ENCODE results near the gene CLCN4.
A peak's percentile ranks its signal among the peaks of the same experiment; 100 is the strongest.

CLCN4 gene

GRCh38 chrX:10197279-10198210 is 40.8 kb downstream of the CLCN4 start:
- no peak for DNase-seq (ENCODE audit: low spot score)

- no peak for DNase-seq (ENCODE audit: low spot score)
These were observed 41.5 kb downstream of the CLCN4 start for GRCh38 chrX:10198254-10198653.

GRCh38 chrX:10199212-10199611 is 42.4 kb downstream of the CLCN4 start:
- no peak for DNase-seq (ENCODE audit: low spot score)

- no peak for DNase-seq (ENCODE audit: low spot score)
These were observed 46.8 kb downstream of the CLCN4 start for GRCh38 chrX:10203617-10204016.

- DNase-seq (ENCODE audit: low spot score), result no peak
These were observed 49.5 kb downstream of the CLCN4 start for GRCh38 chrX:10206317-10206716.

- DNase-seq (ENCODE audit: low spot score), result peak; percentile 12
These were observed 51.6 kb downstream of the CLCN4 start for GRCh38 chrX:10208281-10208856.

GRCh38 chrX:10208953-10209352 is 52.2 kb downstream of the CLCN4 start:
- no peak for DNase-seq (ENCODE audit: low spot score)

GRCh38 chrX:10212395-10212794 is 55.6 kb downstream of the CLCN4 start:
- no peak for DNase-seq (ENCODE audit: low spot score)

- DNase-seq (ENCODE audit: low spot score), result no peak
These were observed 56.9 kb downstream of the CLCN4 start for GRCh38 chrX:10213716-10214115.

GRCh38 chrX:10216208-10216607 is 59.4 kb downstream of the CLCN4 start:
- DNase-seq (ENCODE audit: low spot score), result no peak

GRCh38 chrX:10217198-10217597 is 60.4 kb downstream of the CLCN4 start:
- DNase-seq (ENCODE audit: low spot score), result no peak

- no peak for DNase-seq (ENCODE audit: low spot score)
These were observed 64.9 kb downstream of the CLCN4 start for GRCh38 chrX:10221651-10222050.

GRCh38 chrX:10223276-10223675 is 66.5 kb downstream of the CLCN4 start:
- DNase-seq (ENCODE audit: low spot score), result no peak

- no peak for DNase-seq (ENCODE audit: low spot score)
These were observed 67.0 kb downstream of the CLCN4 start for GRCh38 chrX:10223781-10224180.

- DNase-seq (ENCODE audit: low spot score), result no peak
These were observed 73.4 kb downstream of the CLCN4 start for GRCh38 chrX:10230222-10230621.

- DNase-seq (ENCODE audit: low spot score), result no peak
These were observed 74.7 kb downstream of the CLCN4 start for GRCh38 chrX:10231461-10231860.

GRCh38 chrX:10233173-10233572 is 76.4 kb downstream of the CLCN4 start:
- peak; percentile 53 for DNase-seq (ENCODE audit: low spot score)

- DNase-seq (ENCODE audit: low spot score), result no peak
These were observed 76.9 kb downstream of the CLCN4 start for GRCh38 chrX:10233696-10234095.

GRCh38 chrX:10235851-10236250 is 79.1 kb downstream of the CLCN4 start:
- no peak for DNase-seq (ENCODE audit: low spot score)

GRCh38 chrX:10237241-10237640 is 80.5 kb downstream of the CLCN4 start:
- no peak for DNase-seq (ENCODE audit: low spot score)

- DNase-seq (ENCODE audit: low spot score), result no peak
These were observed 82.9 kb downstream of the CLCN4 start for GRCh38 chrX:10239611-10240064.

GRCh38 chrX:10240918-10241317 is 84.1 kb downstream of the CLCN4 start:
- peak; percentile 67 for DNase-seq (ENCODE audit: low spot score)

- DNase-seq (ENCODE audit: low spot score), result no peak
These were observed 85.3 kb downstream of the CLCN4 start for GRCh38 chrX:10242026-10242425.
